HG03442 (cell line): ENCODE data around the gene C14orf93.
"Not testable (repeated sequence)": the region's sequence is repeated elsewhere in the genome, so short reads cannot be mapped to it uniquely, and the experiment has no call there.

Experiments used
- ATAC-seq: cut with Tn5 transposase; IDR thresholded peaks from one replicate; pipeline ENCODE4 v1.9.1; 2021; ENCODE audit warnings: mild to moderate bottlenecking, moderate library complexity; ENCODE audit not compliant: unreplicated experiment

The C14orf93 gene

DNA sequence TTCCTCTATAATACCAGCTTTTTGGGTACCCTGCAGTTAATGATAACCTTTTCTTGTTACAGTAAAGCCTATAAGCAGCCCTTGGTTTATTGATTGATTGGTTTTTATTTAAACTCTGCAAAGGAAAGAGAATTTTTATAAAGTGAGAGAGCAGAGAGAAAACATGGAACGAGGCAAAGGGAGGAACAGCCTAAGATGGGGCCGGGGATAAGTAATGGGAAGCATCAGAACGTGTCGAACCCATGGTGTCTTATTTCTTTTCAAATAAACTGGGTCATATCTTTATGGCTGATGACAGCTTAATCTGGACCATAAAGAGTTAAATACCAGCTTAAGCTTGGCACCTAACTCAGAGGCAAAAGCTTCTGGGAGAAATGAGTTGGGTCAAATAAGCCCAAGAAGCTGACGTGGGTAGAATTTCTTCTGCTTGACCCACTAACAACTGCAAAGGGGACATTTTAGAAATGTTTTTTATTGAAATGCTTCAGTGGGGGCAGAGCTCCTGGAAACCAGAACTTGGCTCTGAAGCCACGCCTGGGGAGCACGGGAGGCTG, 12.0 kb upstream of the C14orf93 start:
- no peak for ATAC-seq

- no peak for ATAC-seq
Measured at GRCh38 chr14:23021434-23021833, 11.5 kb upstream of the C14orf93 start.

- ATAC-seq = no peak
Measured at GRCh38 chr14:23020143-23021128, 10.5 kb upstream of the C14orf93 start.

DNA sequence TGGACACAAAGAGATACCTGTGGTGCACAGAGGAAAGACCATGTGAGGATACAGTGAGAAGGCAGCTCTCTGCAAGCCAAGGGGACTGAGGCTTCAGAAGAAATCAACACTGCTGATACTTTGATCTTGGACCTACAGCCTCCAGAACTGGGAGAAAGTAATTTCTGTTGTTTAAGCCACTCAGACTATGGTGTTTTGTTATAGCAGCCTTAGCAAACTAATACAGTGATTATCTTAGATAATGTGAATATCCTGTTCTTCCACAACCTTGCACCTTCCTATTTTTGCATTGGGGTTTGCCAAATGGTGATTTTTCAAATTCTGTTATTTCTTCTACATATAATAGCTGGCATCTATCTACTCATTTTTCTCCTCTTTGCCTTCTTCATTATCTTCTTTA, 8.2 kb upstream of the C14orf93 start:
- no peak for ATAC-seq

- no peak for ATAC-seq
Measured at GRCh38 chr14:23017091-23017490, 7.1 kb upstream of the C14orf93 start.

- no peak for ATAC-seq
Measured at GRCh38 chr14:23015618-23016017, 5.7 kb upstream of the C14orf93 start.

DNA sequence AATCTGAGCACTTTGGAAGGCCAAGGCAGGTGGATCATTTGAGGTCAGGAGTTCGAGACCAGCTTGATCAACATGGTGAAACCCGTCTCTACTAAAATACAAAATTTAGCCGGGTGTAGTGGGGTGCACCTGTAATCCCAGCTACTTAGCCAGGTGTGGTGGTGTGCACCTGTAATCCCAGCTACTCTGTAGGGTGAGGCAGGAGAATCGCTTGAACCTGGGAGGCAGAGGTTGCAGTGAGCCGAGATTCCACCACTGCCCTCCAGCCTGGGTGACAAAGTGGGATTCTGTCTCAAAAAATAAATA, 3.8 kb upstream of the C14orf93 start:
- not testable (repeated sequence) for ATAC-seq

DNA sequence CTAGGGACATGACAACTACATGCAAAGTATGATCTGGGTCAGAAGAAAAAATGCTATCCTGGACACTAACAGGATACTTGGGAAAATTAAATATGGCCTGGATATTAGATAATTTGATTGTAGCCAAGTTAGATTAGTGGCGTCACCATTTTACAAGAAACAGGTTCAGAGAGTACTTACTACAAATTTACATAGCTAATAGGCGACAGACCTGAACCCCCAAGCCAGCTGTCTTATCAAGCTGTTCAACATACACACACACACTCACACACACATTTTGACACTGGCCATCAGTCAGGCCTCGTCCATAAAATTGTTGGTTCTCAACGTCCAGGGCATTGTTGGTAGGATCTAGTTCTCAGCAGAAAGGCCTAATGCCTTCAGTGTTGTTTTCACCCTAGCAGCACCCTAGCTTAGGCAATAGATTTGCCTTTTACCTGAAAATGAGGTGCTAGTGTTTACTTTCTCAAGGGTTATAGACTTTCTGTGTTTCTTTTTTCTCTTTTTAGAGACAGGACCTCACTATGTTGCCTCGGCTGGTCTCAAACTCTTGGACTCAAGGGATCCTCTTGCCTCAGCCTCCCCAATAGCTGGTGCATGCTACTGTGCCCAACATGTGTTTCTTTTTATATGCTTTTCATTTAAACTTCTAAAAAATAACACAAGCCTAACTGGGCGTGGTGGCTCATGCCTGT, 3.3 kb upstream of the C14orf93 start:
- no peak for ATAC-seq

DNA sequence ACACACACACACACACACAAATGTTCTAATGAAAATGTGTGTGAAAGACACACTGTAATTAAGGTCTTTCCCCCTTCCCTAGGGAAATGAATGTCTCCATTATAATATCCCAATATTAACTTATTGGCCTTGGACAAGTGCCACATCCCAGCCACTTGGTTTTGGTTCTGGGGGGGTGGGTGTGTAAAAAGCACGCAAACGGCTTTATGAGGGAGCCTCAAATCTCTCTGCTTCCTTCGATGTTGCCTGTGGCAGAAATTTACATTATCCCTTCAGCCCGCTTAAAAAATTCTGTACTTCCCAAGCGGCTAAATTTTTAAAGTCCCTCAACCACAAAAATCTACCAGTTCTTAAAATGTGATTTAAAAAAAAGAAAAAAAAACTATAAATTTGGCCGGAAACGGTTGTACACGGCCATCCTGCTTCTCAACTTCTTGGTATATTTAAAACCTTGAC, 432 bp downstream of the C14orf93 start:
- ATAC-seq = no peak

DNA sequence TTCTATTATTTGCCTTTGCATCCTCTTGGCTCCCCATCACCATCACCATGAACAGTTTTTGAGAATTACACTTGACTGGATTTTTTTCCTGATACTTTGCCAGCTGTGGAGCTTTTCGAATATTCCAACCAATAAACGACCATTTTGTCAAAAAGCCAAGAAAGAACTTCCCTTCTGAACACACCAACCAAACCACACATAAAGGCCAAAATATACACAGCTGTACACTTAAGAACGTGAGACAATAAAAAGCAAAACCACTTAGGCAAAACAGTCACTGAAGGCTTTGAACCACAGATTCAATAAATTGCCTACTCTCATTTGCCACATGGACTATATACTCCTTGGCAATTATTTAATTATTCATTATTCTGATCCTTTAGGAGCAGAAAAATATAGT, 1.1 kb downstream of the C14orf93 start:
- no peak for ATAC-seq

DNA sequence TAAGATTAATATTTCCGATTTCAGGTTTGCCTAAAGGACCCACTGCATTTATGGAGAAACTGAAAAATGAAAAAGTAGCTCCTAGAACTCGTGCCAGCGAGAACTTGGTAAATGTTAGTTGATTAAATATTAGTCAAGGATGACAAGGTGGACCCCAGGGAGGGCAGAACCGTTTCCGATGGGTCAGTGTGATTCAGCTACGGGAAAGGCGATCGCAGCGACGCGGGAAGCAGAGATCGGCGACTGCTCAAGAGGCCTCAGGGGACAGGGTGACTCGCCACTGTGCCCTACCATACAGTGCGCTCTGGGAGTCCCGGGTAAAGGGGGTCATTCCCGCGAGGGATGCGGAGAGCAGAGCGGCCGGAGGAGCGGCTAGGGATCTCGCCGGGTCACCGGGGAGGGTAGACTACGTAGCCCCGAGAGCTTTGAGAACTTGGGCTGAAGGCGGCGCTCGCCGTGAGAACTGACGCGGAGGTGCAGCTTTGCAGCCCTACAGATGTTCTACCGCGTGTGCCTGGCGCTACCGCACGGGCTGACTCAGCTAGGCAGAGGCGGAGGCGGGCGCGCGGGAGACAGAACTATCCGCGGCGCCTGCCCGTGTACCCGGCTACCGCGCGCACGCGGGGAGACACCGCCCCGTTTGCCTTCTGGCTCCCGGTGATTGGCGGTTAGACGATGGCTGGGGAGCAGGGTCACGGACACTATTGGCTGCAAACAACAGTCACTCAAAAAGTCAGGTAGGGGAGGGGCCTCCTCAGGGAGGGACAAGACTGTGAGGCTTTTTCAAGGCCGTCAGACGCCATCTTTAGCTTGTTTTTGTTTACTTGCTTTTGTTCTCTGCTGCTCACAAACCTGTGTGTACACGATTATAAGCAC, 3.2 kb downstream of the C14orf93 start:
- ATAC-seq = peak; percentile 93

DNA sequence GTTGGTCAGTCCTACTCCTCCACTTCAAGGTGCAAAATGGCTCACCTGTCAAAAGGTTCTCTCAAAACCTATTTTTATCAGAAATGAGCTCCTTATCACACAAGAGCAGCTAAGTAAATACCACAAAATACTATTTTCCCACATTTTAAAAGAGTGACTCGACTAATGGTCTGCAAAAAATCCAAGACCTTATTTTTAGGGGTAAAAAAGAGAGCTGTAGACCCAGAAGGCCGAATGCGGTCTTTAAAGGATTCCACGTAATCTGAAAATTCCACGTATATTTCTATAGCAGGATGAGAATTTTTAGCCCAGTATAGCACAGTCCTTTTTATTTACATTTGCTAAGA, 3.8 kb downstream of the C14orf93 start:
- ATAC-seq = no peak

GRCh38 chr14:23005451-23006187, 4.3 kb downstream of the C14orf93 start:
- no peak for ATAC-seq

DNA sequence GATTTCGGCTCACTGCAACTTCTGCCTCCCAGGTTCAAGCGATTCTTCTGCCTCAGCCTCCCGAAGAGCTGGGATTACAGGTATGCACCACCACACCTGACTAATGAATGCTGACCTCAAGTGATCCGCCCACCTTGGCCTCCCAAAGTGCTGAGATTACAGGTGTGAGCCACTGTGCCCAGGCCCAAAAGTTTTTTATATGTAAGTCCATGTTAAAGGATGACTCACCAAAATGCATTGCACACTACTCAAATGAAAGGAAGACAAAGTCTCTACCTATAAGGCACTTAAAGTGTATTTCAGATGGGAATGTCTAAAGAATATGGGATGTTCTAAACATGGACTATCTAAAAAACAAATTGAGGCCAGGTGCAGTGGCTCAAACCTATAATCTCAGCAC, 5.7 kb downstream of the C14orf93 start:
- ATAC-seq = not testable (repeated sequence)

DNA sequence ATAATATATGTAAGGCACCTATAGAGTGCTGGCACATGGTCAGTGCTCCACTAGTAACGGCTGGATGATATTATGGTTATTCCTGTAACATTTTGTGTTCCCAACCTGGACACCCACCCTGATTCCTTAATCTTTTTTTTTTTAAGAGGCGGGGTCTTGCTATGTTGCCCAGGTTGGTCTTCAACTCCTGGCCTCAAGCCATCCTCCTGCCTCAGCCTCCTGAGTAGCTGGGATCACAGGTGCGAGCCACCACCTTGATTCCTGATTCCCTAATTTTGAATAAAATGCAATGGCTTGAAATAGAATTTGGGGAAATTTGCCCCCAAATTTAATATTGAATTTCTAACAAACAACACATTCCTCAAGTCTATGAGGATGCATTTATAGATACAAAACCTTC, 7.4 kb downstream of the C14orf93 start:
- ATAC-seq = no peak

GRCh38 chr14:23000860-23001259, 9.1 kb downstream of the C14orf93 start:
- ATAC-seq = no peak

- no peak for ATAC-seq
Measured at GRCh38 chr14:22998329-22999012, 11.5 kb downstream of the C14orf93 start.

- ATAC-seq = no peak
Measured at GRCh38 chr14:22997676-22998323, 12.1 kb downstream of the C14orf93 start.
